ENCODE results near the gene GNAO1. TPM values are rescaled to one million over a fixed set of nuclear protein-coding genes. Genes with fewer than 3 reads are reported as not detected.

GNAO1 gene
- total and polyA plus RNA-seq, 9 donors, result 0.72 to 5.6 (median 2.7) TPM

DNA sequence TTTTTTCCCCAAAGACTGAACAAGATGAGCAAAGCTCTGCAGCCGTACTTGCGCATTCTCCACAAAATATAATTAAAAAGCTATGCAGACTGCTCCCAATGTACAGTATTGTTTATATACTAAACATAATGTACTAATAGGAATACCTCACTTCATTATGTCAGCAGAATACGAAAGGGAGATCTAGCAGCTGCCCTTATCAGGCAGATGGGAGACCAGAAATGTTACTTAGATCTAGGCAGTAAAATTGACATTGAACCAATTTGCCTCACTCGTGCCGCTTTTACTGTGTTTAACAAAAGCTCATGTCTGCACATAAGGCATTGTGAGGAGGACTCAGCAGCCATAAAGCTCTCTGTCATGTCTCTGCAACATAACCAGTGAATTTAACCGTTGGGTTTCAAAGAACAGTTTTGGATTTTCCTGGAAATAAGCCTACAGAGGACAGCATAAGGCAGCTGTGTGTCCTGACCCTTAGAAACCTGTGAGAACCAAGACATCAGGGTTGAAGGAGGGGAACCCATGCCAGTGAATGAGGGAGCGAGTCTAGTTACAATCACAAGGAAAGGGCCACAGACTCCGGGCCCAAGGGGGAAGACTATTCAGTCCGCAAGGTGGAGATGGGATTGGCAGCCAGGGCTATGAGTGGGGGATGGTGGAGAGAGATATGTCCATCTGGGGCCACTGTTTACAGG, 71.4 kb downstream of the GNAO1 start:
- Histone ChIP-seq H3K27ac (no peak overlapping the region), H3K4me3 (no peak overlapping the region), H3K36me3 (no peaks in the 10 kb centered on the region), H3K9me3 (no peaks in the 10 kb centered on the region), H3K27me3 (no peaks in the 10 kb centered on the region), H3K4me1 (ENCODE audit: insufficient read depth) (peaks cover 5% of the 10 kb centered on the region)
- intact Hi-C loops (cut with DNase I), result no loop called here
- TF ChIP-seq, protein P1, sequence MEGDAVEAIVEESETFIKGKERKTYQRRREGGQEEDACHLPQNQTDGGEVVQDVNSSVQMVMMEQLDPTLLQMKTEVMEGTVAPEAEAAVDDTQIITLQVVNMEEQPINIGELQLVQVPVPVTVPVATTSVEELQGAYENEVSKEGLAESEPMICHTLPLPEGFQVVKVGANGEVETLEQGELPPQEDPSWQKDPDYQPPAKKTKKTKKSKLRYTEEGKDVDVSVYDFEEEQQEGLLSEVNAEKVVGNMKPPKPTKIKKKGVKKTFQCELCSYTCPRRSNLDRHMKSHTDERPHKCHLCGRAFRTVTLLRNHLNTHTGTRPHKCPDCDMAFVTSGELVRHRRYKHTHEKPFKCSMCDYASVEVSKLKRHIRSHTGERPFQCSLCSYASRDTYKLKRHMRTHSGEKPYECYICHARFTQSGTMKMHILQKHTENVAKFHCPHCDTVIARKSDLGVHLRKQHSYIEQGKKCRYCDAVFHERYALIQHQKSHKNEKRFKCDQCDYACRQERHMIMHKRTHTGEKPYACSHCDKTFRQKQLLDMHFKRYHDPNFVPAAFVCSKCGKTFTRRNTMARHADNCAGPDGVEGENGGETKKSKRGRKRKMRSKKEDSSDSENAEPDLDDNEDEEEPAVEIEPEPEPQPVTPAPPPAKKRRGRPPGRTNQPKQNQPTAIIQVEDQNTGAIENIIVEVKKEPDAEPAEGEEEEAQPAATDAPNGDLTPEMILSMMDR (IDR thresholded peaks at IDR 0.05), result no peak
- TF ChIP-seq EP300 (IDR thresholded peaks at IDR 0.05) (no peak), POLR2A (IDR thresholded peaks at IDR 0.05) (no peak)
- no peak for DNase-seq
- 64 to 70% (median 67%) methylated on average over 9 of the region's 9 CpGs for WGBS, 3 donors

DNA sequence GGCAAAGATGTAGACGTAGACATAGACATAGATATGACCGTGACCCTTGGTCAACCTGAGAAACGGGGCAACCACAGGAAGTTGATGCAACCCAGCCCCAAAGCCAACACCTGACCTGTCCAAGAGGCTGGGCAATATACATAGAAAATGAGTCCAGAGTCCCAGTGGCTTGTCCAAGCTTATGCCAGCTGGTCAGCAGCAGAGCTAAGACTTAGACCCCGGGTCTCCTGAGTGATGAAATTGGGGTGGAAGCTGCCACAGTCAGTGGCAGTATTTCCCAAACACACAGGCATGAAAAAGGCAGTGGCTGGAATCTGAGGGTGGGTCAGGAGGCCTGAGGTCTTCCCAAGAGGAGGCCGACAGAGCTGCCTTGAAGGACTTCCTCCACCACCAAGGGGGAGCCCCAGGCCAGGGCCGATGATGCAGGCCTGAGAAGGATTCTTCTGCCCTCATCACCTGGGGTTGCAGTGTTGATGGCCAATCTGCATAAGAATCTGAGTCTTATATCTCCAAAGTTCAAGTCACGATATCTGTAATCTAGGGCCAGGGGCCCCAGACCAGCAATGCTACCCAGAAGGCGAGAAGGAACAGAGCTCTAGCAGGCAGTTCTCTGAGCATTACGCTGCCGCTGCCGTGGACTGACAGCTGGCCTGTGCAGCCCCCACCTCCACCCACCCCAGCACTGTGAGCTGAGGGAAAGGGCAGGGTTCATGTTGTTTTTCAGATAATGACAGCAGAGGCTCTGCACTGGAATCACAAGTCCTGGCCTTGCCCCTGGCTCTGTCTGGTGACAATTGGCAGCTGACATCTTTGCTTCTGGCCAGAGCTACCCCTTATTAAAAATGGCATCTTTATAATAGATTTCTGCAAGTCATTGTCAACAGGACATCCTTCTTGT, 72.7 kb downstream of the GNAO1 start:
- no peaks in the 10 kb centered on the region for H3K36me3 ChIP-seq
- TF ChIP-seq POLR2A (IDR thresholded peaks at IDR 0.05) (no peak), EP300 (IDR thresholded peaks at IDR 0.05) (no peak)
- TF ChIP-seq, protein P1 (IDR thresholded peaks at IDR 0.05), result no peak
- intact Hi-C loops (cut with DNase I), result no loop called here
- H3K4me1 ChIP-seq (ENCODE audit: insufficient read depth), result peaks cover 2% of the 10 kb centered on the region
- no peaks in the 10 kb centered on the region for H3K9me3 ChIP-seq
- H3K4me3 ChIP-seq, result no peak overlapping the region
- no peak overlapping the region for H3K27ac ChIP-seq
- no peaks in the 10 kb centered on the region for H3K27me3 ChIP-seq
- WGBS, 3 donors, result 67 to 81% (median 75%) methylated on average over 11 of the region's 11 CpGs
- DNase-seq, result no peak

DNA sequence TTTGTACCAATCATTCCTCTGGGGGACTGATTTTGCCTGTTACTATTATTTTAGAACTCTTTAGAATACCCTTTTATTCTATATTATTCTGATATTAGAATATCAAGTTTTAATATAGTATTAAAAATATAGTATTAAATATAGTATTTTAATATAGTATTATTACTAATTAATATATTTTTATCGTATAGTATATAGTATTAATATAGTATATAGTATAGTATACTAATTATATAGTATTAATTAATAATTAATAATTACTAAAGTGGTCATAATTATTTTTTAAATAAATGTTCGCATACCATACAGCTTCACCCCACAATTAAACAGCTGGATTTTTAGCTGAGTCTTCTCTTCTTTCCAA, 73.3 kb downstream of the GNAO1 start:
- DNase-seq, result no peak
- H3K27ac ChIP-seq, result no peak overlapping the region
- no peak for TF ChIP-seq EP300 (IDR thresholded peaks at IDR 0.05)
- TF ChIP-seq POLR2A (IDR thresholded peaks at IDR 0.05), result no peak
- TF ChIP-seq, protein P1 (IDR thresholded peaks at IDR 0.05), result no peak
- H3K36me3 ChIP-seq, result no peaks in the 10 kb centered on the region
- 94 to 97% (median 94%) methylated on average over 2 of the region's 2 CpGs for WGBS, 3 donors
- intact Hi-C loops (cut with DNase I), result no loop called here
- no peak overlapping the region for H3K4me3 ChIP-seq
- H3K4me1 ChIP-seq (ENCODE audit: insufficient read depth), result peaks cover 2% of the 10 kb centered on the region
- no peaks in the 10 kb centered on the region for H3K9me3 ChIP-seq
- H3K27me3 ChIP-seq, result no peaks in the 10 kb centered on the region

DNA sequence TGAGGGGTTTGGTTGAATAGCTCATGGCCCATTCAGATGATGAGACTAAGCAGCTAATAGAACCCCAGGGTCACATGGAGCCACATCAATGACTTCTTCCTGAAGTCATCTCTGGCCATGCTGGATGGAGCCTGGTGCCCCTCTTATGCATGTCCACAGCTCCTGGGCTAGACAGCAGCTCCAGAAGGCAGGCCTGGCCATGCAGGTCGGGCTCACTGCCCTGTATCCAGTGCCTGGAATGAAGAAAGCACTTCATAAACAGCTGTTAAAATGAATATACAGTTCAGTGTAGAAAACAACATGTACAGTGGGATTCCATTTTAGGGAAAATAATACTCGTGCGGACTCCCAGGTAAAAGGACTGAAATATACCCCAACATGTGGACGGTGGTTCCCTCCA, 73.9 kb downstream of the GNAO1 start:
- peaks cover 2% of the 10 kb centered on the region for H3K4me1 ChIP-seq (ENCODE audit: insufficient read depth)

More for the DNA sequence above, 73.9 kb downstream of the GNAO1 start:
- Histone ChIP-seq H3K27ac (no peak overlapping the region), H3K9me3 (no peaks in the 10 kb centered on the region), H3K36me3 (no peaks in the 10 kb centered on the region), H3K4me3 (no peak overlapping the region), H3K27me3 (no peaks in the 10 kb centered on the region)
- TF ChIP-seq POLR2A (IDR thresholded peaks at IDR 0.05) (no peak), EP300 (IDR thresholded peaks at IDR 0.05) (no peak)
- TF ChIP-seq, protein P1 (IDR thresholded peaks at IDR 0.05), result no peak
- WGBS, 3 donors, result 85 to 91% (median 88%) methylated on average over 4 of the region's 4 CpGs
- no peak for DNase-seq
- intact Hi-C loops (cut with DNase I), result no loop called here
